Psoas muscle (tissue), 8 donors: ENCODE data around the gene TMEM63A. TPM values are rescaled to one million over a fixed set of nuclear protein-coding genes. Genes with fewer than 3 reads are reported as not detected.

ENCODE experiments used
- ATAC-seq, 4 donors: fragments of 200-7000 bp; cut with Tn5 transposase; one replicate each; pipeline ENCODE4 v1.9.1; 2020; ENCODE audit warnings: moderate library complexity in 3 of 4, mild to moderate bottlenecking in 2 of 4
- DNase-seq, 2 donors: peaks; one replicate each; pipeline ENCODE4 v3.0.0-alpha.2; 2020
- H3K27ac ChIP-seq: fragments of 200-600 bp; one replicate; pipeline ENCODE4 v1.8.0; 2022
- H3K27me3 ChIP-seq, 3 donors: fragments of 200-600 bp in 1 of 3; one replicate each; pipeline versions ENCODE4 v1.6.1 to v1.8.0; 2013 to 2022; ENCODE audit warnings: low read length in 2 of 3, mild to moderate bottlenecking in 2 of 3, moderate library complexity in 1 of 3; ENCODE audit not compliant: insufficient read depth in 3 of 3
- H3K36me3 ChIP-seq, 2 donors: fragments of 200-600 bp in 1 of 2; one replicate each; pipeline versions ENCODE4 v1.6.1 to v1.8.0; 2013 to 2022; ENCODE audit warnings: low read depth in 1 of 2, mild to moderate bottlenecking in 1 of 2, moderate library complexity in 1 of 2; ENCODE audit not compliant: insufficient read depth in 1 of 2
- H3K4me1 ChIP-seq: fragments of 200-600 bp; one replicate; pipeline ENCODE4 v1.8.0; 2022
- H3K4me3 ChIP-seq: fragments of 200-600 bp; one replicate; pipeline ENCODE4 v1.8.0; 2022; ENCODE audit warnings: mild to moderate bottlenecking
- H3K9me3 ChIP-seq: fragments of 200-600 bp; one replicate; pipeline ENCODE4 v1.8.0; 2022
- CTCF ChIP-seq: fragments of 200-600 bp; IDR thresholded peaks from one replicate; pipeline ENCODE4 v1.8.0; 2022; ENCODE audit warnings: antibody characterized with exemption
- WGBS, 3 donors: extraction: QIAGEN DNeasy Blood & Tissue Kit; methylation state at CpG; one replicate each; pipeline versions ENCODE4 v1.1.6 to v1.1.7; 2013; 5-methylcytosine and 5-hydroxymethylcytosine counted together
- intact Hi-C, 2 donors: fragments of 100-400 bp; cut with DNase I; formaldehyde crosslinking; loops; one replicate each; pipeline versions ENCODE4 v1.11.0 to v1.14.2; 2022
- polyA plus RNA-seq, 3 donors: library from polyadenylated mRNA; stranded (reverse); fragments of 200-250 nt; gene quantifications; one replicate each; pipeline ENCODE4 v1.2.3, GENCODE V29; 2013
- total RNA-seq, 4 donors: library from RNA; stranded (reverse); fragmentation: NEBNext Ultra II Directional in 2 of 4; extraction: Animal tissue kit (Norgen Biotek cat#: 25700) in 2 of 4; gene quantifications; one replicate each; pipeline versions ENCODE4 v1.2.1 to v1.2.4, GENCODE V29; 2021 to 2023
- donor health status: healthy with polysubstance abuse.
- donor health status: DM: no; HTN: no; CAD: no; lungs with moderate emphysema.
- donor health status: Bipolar disorder and iron deficiency.
- donor health status: healthy.
- donor health status: DM: yes; HTN: yes; CAD: no.
- donor health status: DM: no; HTN: no; CAD: no.
- donor health status: DM: no; HTN: no; CAD: no.
- donor health status: DM: yes; HTN: yes; CAD: no.

TMEM63A gene
- total and polyA plus RNA-seq, 7 donors = 7.1 to 17.9 (median 14.2) TPM

DNA sequence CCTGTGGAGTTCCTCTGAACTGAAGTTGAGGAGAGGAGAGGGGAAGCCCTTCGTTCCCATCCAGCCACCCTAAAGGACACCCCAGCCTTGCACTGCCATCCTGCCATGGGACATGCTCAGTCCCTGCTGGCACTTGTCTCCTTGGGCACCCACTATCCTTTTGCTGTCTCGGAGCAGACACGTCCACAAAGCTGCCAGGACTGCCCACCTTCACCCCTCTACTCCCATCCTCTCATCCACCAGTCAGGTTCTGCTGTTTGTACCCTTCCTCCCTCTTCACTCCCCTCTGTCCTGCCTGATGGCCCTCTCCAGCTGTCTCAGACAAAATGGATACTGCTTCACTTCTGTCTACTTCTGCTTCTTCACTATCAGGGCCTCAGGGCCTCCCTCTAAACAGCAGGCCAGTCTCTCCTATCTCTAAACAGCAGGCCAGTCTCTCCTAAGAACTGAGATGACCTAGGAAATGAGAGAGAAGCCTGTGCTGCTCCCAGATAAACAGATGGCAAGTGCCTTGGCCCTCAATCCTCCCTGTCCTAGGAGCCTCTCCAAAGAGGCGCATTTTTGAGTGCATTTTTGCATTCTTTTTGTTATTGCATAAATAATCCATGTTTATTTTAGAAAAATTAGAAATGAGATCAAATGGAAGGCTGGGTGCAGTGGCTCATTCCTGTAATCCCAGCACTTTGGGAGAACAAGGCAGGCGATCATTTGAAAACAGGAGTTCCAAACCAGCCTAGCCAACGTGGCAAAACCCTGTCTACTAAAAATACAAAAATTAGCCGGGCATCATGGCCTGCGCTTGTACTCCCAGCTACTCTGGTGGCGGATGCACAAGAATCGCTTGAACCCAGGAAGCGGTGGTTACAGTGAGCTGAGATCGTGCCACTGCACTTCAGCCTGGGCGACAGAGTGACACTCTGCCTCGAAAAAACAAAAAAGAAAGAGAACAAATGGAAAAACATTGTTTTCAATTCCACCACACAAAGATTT, 46.3 kb upstream of the TMEM63A start:
- TF ChIP-seq CTCF = no peak
- ATAC-seq (no peak), DNase-seq (no peak)
- peaks cover under 1% of the 10 kb centered on the region for H3K4me1 ChIP-seq
- H3K4me3 ChIP-seq = no peak overlapping the region
- no peak overlapping the region for H3K27ac ChIP-seq
- WGBS, 3 donors = 82 to 92% (median 89%) methylated on average over 14 of the region's 14 CpGs
- no peaks in the 10 kb centered on the region for H3K9me3 ChIP-seq
- no peaks in the 10 kb centered on the region for H3K27me3 ChIP-seq
- intact Hi-C loops = no loop called here
- no peaks in the 10 kb centered on the region for H3K36me3 ChIP-seq

- no peak for TF ChIP-seq CTCF
- DNase-seq (no peak), ATAC-seq (no peak)
- intact Hi-C loops = no loop called here
- peaks cover 8% of the 10 kb centered on the region for H3K4me1 ChIP-seq
- H3K36me3 ChIP-seq = peaks cover 0 to 6% of the 10 kb centered on the region in 2 donors
- no peak overlapping the region for H3K27ac ChIP-seq
- WGBS, 3 donors = 83 to 85% (median 83%) methylated on average over 3 of the region's 3 CpGs
- H3K27me3 ChIP-seq = no peaks in the 10 kb centered on the region
- H3K4me3 ChIP-seq = no peak overlapping the region
- H3K9me3 ChIP-seq = no peaks in the 10 kb centered on the region
These were observed 44.5 kb upstream of the TMEM63A start for GRCh38 chr1:225926551-225927113.

GRCh38 chr1:225923692-225924555, 41.7 kb upstream of the TMEM63A start, which contains the start of gene PYCR2:
Gene PYCR2 (minus strand): TSS chr1:225924250. CDS start chr1:225924110, 140 bp downstream.
- Histone ChIP-seq H3K4me1 (peaks cover 14% of the 10 kb centered on the region), H3K9me3 (no peaks in the 10 kb centered on the region), H3K27ac (peak within 1 kb of the TSS; percentile 97), H3K36me3 (peaks cover 5 to 30% of the 10 kb centered on the region in 2 donors), H3K4me3 (peak within 1 kb of the TSS; percentile 98), H3K27me3 (no peaks in the 10 kb centered on the region)
- no peak for TF ChIP-seq CTCF
- intact Hi-C loops = loop anchor here (5.0 kb wide), 1 partner anchor 42 kb away; the partner anchor contains the start of gene TMEM63A (in 2 of the 2)
- WGBS, 3 donors = 0% methylated on average over 56 to 80 of the region's 80 CpGs
- ATAC-seq (peak; percentile 99 to 100 (median 99)), DNase-seq (peak; percentile 97 to 99)

DNA sequence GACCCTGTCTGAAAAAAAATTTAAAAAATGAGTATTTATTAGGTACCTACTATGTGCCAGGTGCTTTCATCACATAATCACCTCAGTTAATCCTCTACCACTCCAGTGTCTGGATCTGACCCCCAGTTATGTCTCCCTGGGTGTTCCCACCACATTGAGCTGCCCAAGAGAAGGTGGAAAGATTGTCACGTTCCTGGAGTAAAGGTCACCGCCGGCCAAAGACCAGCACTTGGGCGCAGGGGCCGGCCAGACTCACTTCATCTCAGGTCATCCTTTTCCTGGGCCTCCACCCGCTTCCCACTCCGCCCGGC, 41.2 kb upstream of the TMEM63A start:
- peaks cover 5 to 35% of the 10 kb centered on the region in 2 donors for H3K36me3 ChIP-seq
- no peak for TF ChIP-seq CTCF
- no peaks in the 10 kb centered on the region for H3K27me3 ChIP-seq
- 3 to 5% (median 5%) methylated on average over 8 of the region's 8 CpGs for WGBS, 3 donors
- H3K9me3 ChIP-seq = no peaks in the 10 kb centered on the region
- ATAC-seq = peak in 3 of 4 donors; percentile 2 to 18 (median 11)
- H3K4me1 ChIP-seq = peaks cover 14% of the 10 kb centered on the region
- H3K27ac ChIP-seq = peak overlapping the region; percentile 97
- no peak for DNase-seq
- intact Hi-C loops = loop anchor here (5.0 kb wide), 1 partner anchor 41 kb away; the partner anchor contains the start of gene TMEM63A (in 2 of the 2)
- H3K4me3 ChIP-seq = peak overlapping the region; percentile 98
